Stimulated activated CD8-positive, alpha-beta memory T cell treated with anti-CD3 and anti-CD28 coated beads, Interleukin-7, amount 100 ng/mL, for 4 hours (primary cell): ENCODE results near the gene PAQR8.
"Not testable (repeated sequence)": the region's sequence is repeated elsewhere in the genome, so short reads cannot be mapped to it uniquely, and the experiment has no call there.

Experiments used
- DNase-seq, 2 donors: peaks; one replicate each; pipeline ENCODE4 v3.0.0-alpha.2; 2020; ENCODE audit warnings: low read depth in 2 of 2

The PAQR8 gene

GRCh38 chr6:52410979-52411378 is 49.0 kb downstream of the PAQR8 start:
- DNase-seq, result no peak

DNA sequence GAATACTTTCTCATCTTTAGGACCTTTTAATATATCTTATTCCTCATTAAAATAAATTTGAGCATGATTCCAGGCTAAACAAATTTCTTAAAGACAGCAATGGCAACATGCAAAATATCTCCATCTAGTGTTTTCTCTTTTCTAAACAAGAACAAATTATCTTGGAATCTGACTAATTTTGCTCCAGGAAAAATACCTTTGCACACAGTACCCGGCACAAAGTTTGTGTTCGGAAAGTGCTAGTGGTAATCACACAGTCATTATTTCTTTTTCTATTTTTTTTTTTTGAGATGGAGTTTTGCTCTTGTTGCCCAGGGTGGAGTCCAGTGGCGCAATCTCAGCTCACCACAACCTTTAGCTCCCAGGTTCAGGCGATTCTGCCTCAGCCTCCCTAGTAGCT is 50.0 kb downstream of the PAQR8 start:
- no peak for DNase-seq

GRCh38 chr6:52415333-52415732 is 53.4 kb downstream of the PAQR8 start:
- DNase-seq, result no peak

DNA sequence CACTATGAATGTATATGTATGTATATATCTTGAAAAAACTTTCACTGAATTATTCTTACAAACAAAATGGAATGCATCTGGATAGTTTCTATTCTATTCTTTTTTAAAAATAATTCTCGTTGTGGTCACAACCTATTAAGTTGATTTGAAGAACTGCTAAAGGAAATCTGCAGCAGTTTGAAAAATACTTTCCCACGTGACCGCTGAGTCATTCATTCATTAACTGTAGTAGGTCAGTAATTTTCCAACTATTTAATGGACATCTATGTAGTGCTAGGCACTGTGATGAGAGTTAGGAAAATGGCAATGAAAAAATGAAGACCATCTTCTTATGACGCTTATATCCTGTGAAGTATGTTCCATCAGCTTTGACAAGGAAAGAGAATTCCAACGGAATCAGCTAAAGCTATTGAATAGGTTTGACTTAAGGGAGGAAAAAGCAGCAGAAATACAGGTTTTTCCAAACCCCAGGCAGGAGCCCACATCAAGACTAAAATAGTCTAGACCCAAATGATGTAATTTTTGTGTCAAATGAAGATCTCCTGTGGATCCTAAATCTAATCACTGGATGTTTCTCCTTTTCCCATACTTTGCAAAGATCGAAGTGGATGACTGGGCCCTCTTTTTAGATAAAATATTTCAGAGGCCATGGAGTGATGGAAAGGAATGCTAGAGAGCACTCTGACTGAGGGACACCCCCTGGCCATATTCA is 54.1 kb downstream of the PAQR8 start:
- no peak for DNase-seq

GRCh38 chr6:52416629-52417151 is 54.7 kb downstream of the PAQR8 start:
- DNase-seq, result no peak

GRCh38 chr6:52417675-52418111 is 55.7 kb downstream of the PAQR8 start:
- DNase-seq, result no peak

DNA sequence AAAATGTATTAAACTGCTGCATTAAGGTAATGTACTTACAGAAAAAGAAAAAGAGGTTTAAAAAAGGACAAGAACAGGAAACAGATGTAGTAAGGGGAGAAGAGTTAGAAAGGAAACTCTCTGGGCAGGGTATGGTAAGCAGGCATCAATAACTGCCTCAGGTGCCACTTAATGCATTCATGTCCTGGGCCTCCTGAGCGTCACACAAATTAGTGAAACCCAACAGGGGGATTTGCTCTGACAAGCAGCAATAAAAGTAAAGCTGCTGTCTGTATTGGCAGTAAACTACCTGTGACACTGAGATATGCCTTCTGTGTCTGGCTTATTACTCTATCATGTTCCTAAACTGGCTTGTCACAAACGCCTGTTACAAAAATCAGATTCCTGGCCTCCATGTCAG is 56.7 kb downstream of the PAQR8 start:
- no peak for DNase-seq

DNA sequence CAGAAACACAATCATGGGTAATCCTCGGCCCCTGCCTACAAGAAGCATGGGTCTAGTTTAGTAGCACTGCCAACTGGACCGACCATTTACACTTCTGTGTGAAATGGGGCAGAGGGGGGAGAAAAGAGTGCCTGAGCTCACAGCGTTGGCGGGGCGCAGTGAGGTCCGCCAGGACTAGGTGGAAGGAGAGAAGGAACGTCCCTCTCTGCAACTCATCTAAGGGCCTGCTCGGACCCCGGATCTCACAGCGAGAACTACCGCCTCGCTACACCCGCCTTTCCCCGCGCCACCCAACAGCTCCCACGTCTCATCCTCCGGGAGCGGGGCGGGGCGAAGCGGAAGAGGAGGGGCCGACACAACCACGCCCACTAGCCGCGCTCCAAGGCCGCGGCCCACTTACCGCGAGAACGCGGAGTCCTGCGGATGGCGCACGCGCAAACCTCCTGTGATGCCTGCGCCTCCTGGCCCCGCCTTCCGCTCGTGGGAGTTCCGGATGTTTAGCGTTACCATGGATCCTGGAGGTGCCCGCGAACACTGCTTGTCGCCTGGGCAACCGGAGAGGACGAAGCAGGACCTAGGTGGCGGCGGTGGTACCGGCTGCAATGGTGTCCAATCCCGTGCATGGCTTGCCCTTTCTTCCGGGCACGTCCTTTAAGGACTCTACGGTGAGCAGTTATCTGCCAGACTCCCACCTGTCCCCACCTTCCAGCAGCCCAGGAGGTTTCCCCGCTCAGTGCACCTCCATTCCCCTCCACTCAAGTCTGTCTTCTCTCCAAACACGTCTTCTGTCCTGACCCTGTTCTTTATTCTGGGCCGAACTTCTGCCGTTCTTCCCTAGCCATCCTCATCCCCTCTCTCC is 58.1 kb downstream of the PAQR8 start, which contains the start of gene EFHC1:
Gene EFHC1 (plus strand): TSS at position 534 of the 859 bp plus-strand sequence. CDS start 69 bp downstream, at position 603.
- DNase-seq, result peak; percentile 95 to 97

DNA sequence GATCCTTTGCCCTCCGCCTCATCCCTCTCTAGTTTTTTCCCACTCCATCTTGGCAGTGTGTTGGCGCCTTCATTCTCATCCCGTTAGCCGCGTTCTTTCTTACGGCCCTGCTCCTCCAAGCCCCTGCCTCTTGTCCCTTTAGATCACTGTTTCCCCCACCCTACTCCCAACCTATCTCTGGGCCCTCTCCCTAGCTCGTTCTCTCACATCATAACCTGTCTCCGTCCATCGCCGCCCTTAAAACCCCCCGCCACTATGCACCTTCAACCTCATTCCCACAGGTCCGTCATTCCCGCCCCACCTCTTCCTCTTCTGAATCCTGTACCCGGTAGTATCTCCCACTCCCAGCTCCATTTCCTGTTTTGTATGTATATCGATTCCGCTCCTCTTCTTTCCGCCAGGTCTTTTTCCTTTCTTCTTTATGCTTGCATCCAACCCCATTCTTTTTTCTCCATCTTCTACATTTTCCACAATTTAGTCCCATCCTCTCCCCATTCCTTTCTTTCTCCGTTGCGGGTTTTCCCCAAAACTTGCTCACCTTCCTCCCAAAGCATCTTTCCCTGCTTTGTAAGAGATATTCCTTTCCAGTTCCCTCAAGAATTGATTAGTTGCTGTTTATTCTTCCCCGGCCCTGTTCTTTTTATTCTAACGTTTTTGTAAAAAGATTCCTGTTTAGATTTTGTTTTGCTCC is 58.9 kb downstream of the PAQR8 start:
- DNase-seq, result no peak

GRCh38 chr6:52422156-52422555 is 60.2 kb downstream of the PAQR8 start:
- DNase-seq, result no peak

GRCh38 chr6:52423448-52423847 is 61.5 kb downstream of the PAQR8 start:
- no peak for DNase-seq

GRCh38 chr6:52423971-52424381 is 62.0 kb downstream of the PAQR8 start:
- DNase-seq, result no peak

GRCh38 chr6:52424513-52424912 is 62.6 kb downstream of the PAQR8 start:
- DNase-seq, result no peak

DNA sequence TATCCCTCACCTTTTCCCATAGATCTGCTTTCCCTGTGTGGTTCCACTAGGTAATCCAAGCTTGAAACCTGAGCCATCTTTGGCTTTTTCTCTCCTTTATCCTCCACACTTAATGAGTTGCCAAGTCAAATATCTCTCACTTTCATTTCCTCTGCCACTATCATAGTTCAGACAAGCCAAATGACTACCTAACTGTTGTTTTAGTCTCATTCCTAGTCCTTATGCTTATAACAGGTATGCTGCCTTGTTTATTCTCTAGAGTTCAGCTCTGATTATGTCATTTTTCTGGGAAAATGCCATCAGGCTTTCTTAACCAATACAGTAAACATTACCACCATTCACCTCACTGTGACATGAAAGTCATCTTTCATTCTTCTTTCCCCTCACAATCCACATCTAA is 64.7 kb downstream of the PAQR8 start:
- DNase-seq, result no peak

DNA sequence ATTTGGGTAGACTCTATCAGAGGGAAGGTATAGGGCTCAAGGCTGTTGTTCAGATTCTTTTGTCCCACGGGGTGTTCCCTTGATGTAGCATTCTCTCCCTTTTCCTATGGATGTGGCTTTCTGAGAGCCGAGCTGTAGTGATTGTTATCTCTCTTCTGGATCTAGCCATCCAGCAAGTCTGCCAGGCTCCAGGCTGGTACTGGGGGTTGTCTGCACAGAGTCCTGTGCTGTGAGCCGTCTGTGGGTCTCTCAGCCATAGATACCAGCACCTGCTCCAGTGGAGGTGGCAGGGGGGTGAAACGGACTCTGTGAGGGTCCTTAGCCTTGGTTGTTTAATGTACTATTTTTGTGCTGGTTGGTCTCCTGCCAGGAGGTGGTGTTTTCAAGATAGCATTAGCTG is 71.3 kb downstream of the PAQR8 start:
- DNase-seq, result not testable (repeated sequence)

- no peak for DNase-seq
These were observed 73.4 kb downstream of the PAQR8 start for GRCh38 chr6:52435345-52435744.

DNA sequence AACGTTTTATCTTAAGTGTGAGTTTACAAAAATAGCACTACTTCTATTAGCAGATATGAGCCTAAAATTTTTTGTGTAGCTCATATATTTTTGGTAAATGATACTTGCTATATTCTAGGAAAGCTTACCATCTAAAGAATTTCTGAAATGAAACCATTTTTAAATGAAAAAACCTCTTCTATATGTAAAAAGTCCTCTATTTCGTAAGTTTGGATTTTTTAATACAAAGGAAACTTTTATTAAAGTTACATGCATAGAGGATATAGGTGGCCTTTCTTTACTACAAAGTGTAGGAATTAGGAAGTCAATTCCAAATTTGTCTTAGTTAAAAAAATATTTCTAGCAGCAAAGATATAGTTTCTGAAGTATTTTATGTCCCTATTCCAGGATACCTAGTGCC is 77.0 kb downstream of the PAQR8 start:
- no peak for DNase-seq

DNA sequence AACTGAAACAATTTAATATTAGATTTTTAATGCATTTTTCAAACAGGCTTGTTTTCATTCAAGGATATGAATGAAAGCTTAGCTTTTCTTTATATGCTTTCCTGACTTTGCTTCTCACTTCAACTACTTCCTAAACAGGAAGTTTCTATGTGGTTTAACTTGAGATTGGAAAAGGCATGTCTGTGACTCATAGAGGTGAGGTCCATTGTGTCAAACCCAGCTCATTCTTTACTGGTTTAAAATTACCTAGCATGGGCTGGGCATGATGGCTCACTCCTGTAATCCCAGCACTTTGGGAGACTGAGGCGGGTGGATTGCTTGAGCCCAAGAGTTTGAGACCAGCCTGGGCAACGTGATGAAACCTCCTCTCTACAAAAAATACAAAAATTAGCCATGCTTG is 92.6 kb downstream of the PAQR8 start:
- no peak for DNase-seq

DNA sequence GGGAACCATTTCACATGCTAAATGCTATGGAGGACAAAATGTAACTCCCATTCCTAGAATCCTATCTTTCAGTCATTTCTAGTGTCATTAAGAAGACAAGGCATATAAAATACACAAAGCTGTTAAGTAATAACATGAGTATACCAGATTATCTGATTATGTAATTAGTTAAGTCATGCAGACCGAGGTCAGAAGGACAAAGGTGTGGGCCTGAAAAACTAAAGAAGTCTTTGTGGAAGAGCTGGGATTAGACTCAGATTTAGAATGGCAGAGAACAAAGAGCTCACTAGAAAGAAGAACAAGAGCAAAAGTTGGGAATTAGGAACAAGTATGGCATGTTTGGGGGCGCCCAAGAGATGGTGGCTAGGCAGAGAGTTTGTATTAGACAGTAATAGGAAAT is 95.1 kb downstream of the PAQR8 start:
- DNase-seq, result no peak
